A549 (cell line): ENCODE measurements around the gene RNF5. TPM values are rescaled to one million over a fixed set of nuclear protein-coding genes. Genes with fewer than 3 reads are reported as not detected.

Source experiments
- ATAC-seq, 2 experiments: fragments of 200-7000 bp in 1 of 2; fragments of >200 bp in 1 of 2; cut with Nextera tagmentation in 1 of 2; cut with Tn5 transposase in 1 of 2; 3 replicates each; pipeline versions ENCODE4 v1.8.0 to v1.9.1; 2018 to 2020; ENCODE audit warnings: mild to moderate bottlenecking in 1 of 2, moderate library complexity in 1 of 2
- CTCF ChIA-PET: fragments of 300-600 bp; sonication (Branson Sonifier 250); formaldehyde crosslinking; extraction: SDS; loops from one replicate; lab custom pipeline; 2021; ENCODE audit warnings: antibody characterized with exemption, inconsistent platforms; lab: Yijun Ruan, JAX
- POLR2A ChIA-PET: fragments of 350-600 bp; formaldehyde crosslinking; extraction: SDS; loops from one replicate; lab custom pipeline; 2021; ENCODE audit warnings: antibody characterized with exemption, inconsistent platforms; lab: Yijun Ruan, JAX
- DNase-seq, 2 experiments: peaks; one replicate each; pipeline versions ENCODE4 v3.0.0 to v3.0.0-alpha.2; 2011 to 2016; ENCODE audit warnings: low read depth in 1 of 2, low spot score in 1 of 2
- FAIRE-seq: peaks from 2 replicates; lab custom pipeline; 2011; peaks lifted over from hg19 to GRCh38; lab: Jason Lieb, UNC
- H3K27ac ChIP-seq, 2 experiments: fragments of >200 bp; sonication (Bioruptor Twin); formaldehyde crosslinking; 3 replicates each; pipeline ENCODE4 v1.5.1; 2016 to 2017
- H3K4me1 ChIP-seq: fragments of >200 bp; sonication (Bioruptor Twin); formaldehyde crosslinking; 3 replicates; pipeline ENCODE4 v1.6.1; 2016
- H3K4me2 ChIP-seq: fragments of >200 bp; sonication (Bioruptor Twin); formaldehyde crosslinking; 3 replicates; pipeline ENCODE4 v1.6.1; 2016
- H3K4me3 ChIP-seq: fragments of >200 bp; sonication (Bioruptor Twin); formaldehyde crosslinking; 3 replicates; pipeline ENCODE4 v1.5.1; 2016
- H3K9me3 ChIP-seq: fragments of >200 bp; sonication (Bioruptor Twin); formaldehyde crosslinking; 3 replicates; pipeline ENCODE4 v1.6.1; 2016
- BHLHE40 ChIP-seq: IDR thresholded peaks from 2 replicates; pipeline ENCODE4 v1.6.1; 2012; ENCODE audit warnings: low read depth, low read length, inconsistent platforms
- CBX2 ChIP-seq: fragments of 200-600 bp; sonication (generic); IDR thresholded peaks from 2 replicates; pipeline ENCODE4 v1.6.1; 2016; ENCODE audit warnings: low read depth, mild to moderate bottlenecking, borderline replicate concordance
- FOSL2 ChIP-seq, 2 experiments: fragments of 450-650 bp in 1 of 2; fragments of >200 bp in 1 of 2; sonication (Bioruptor Twin) in 1 of 2; formaldehyde crosslinking; IDR thresholded peaks; 2 replicates each; pipeline versions ENCODE4 v1.5.0 to v1.6.1; 2016 to 2020; ENCODE audit warnings: mild to moderate bottlenecking in 1 of 2, moderate library complexity in 1 of 2
- FOXS1 ChIP-seq: fragments of 250-450 bp; sonication (Bioruptor Pico); IDR thresholded peaks from 2 replicates; pipeline ENCODE4 v1.5.0; 2020; ENCODE audit warnings: mild to moderate bottlenecking, moderate library complexity
- HOXB5 ChIP-seq: fragments of 250-450 bp; sonication (Bioruptor Pico); IDR thresholded peaks from 2 replicates; pipeline ENCODE4 v1.5.0; 2020; ENCODE audit warnings: mild to moderate bottlenecking, moderate library complexity
- JUN ChIP-seq, 2 experiments: fragments of >200 bp; sonication (Bioruptor Twin); formaldehyde crosslinking; IDR thresholded peaks; 2 replicates in 1 of 2; 3 replicates in 1 of 2; pipeline ENCODE4 v1.6.1; 2016 to 2017
- KDM5A ChIP-seq: fragments of 200-600 bp; sonication (generic); IDR thresholded peaks from 2 replicates; pipeline ENCODE4 v1.6.1; 2016; ENCODE audit warnings: antibody characterized with exemption, mild to moderate bottlenecking
- NFE2L2 ChIP-seq: fragments of 150-350 bp; conservative IDR thresholded peaks from 2 replicates; pipeline ENCODE4 v1.6.1; 2014; ENCODE audit warnings: low read length
- NPAS2 ChIP-seq: fragments of 250-450 bp; sonication (Bioruptor Pico); IDR thresholded peaks from 2 replicates; pipeline ENCODE4 v1.8.0; 2022; ENCODE audit warnings: mild to moderate bottlenecking, moderate library complexity, borderline replicate concordance
- RAD21 ChIP-seq, 2 experiments: fragments of >200 bp in 1 of 2; sonication (Bioruptor Twin) in 1 of 2; formaldehyde crosslinking in 1 of 2; IDR thresholded peaks in 1 of 2; conservative IDR thresholded peaks in 1 of 2; 2 replicates in 1 of 2; 3 replicates in 1 of 2; pipeline ENCODE4 v1.6.1; 2012 to 2018; ENCODE audit warnings: inconsistent platforms in 1 of 2
- RARB ChIP-seq: fragments of 250-450 bp; sonication (Bioruptor Pico); IDR thresholded peaks from 2 replicates; pipeline ENCODE4 v1.8.0; 2021; ENCODE audit warnings: mild to moderate bottlenecking, moderate library complexity
- RCOR1 ChIP-seq: fragments of 150-350 bp; IDR thresholded peaks from 2 replicates; pipeline ENCODE4 v1.6.1; 2014; ENCODE audit warnings: antibody characterized with exemption, low read length, low read depth
- RNF2 ChIP-seq: fragments of 200-600 bp; sonication (generic); IDR thresholded peaks from 2 replicates; pipeline ENCODE4 v1.6.1; 2016; ENCODE audit warnings: low read depth, mild to moderate bottlenecking, antibody characterized with exemption, moderate library complexity, borderline replicate concordance
- SMC3 ChIP-seq: fragments of >200 bp; sonication (Bioruptor Twin); formaldehyde crosslinking; IDR thresholded peaks from 3 replicates; pipeline ENCODE4 v1.6.1; 2018; ENCODE audit warnings: inconsistent platforms
- SREBF2 ChIP-seq: fragments of 450-650 bp; IDR thresholded peaks from 2 replicates; pipeline ENCODE4 v1.6.1; 2014; ENCODE audit warnings: mild to moderate bottlenecking, moderate library complexity
- TFCP2L1 ChIP-seq: fragments of 250-450 bp; sonication (Bioruptor Pico); IDR thresholded peaks from 2 replicates; pipeline ENCODE4 v1.5.0; 2021; ENCODE audit warnings: mild to moderate bottlenecking
- TP53 ChIP-seq: fragments of 250-450 bp; sonication (Bioruptor Pico); IDR thresholded peaks from 2 replicates; pipeline ENCODE4 v1.5.0; 2021; ENCODE audit warnings: mild to moderate bottlenecking, moderate library complexity
- ZC3H11A ChIP-seq: fragments of 450-650 bp; IDR thresholded peaks from 2 replicates; pipeline ENCODE4 v1.6.1; 2014; ENCODE audit warnings: antibody characterized with exemption, mild to moderate bottlenecking
- WGBS: methylation state at CpG from one replicate; pipeline ENCODE4 v1.1.6; 2017; ENCODE audit errors: missing lambda C conversion rate; 5-methylcytosine and 5-hydroxymethylcytosine counted together
- polyA plus RNA-seq, 4 experiments: library from polyadenylated mRNA; depleted of rRNA in 3 of 4; stranded (reverse); fragments of >200 nt; fragmentation: RNase III in 1 of 4; extraction: RNeasy Plus Mini Kit Qiagen cat#74134 plus additional on column Dnase treatment in 1 of 4; gene quantifications; 2 replicates in 3 of 4; 3 replicates in 1 of 4; pipeline ENCODE4 v1.2.3, GENCODE V29; 2011 to 2017
- TF ChIP-seq, protein P1 (sequence below): fragments of >200 bp; sonication (Bioruptor Twin); formaldehyde crosslinking; IDR thresholded peaks from 2 replicates; pipeline ENCODE4 v1.6.1; 2016
- TF ChIP-seq, protein P2 (sequence below): fragments of >200 bp; sonication (Bioruptor Twin); formaldehyde crosslinking; IDR thresholded peaks from 3 replicates; pipeline ENCODE4 v1.6.1; 2016
- TF ChIP-seq, protein P3 (sequence below): IDR thresholded peaks from 2 replicates; pipeline ENCODE4 v1.6.1; 2012
- TF ChIP-seq, protein P4 (sequence below): fragments of 200-600 bp; sonication (generic); IDR thresholded peaks from 2 replicates; pipeline ENCODE4 v1.6.1; 2016; ENCODE audit warnings: antibody characterized with exemption, mild to moderate bottlenecking, moderate library complexity

RNF5 gene
- polyA plus RNA-seq, 2 of the 4 experiments (the other 2 are of a cell fraction): 54.1 to 62.7 TPM

DNA sequence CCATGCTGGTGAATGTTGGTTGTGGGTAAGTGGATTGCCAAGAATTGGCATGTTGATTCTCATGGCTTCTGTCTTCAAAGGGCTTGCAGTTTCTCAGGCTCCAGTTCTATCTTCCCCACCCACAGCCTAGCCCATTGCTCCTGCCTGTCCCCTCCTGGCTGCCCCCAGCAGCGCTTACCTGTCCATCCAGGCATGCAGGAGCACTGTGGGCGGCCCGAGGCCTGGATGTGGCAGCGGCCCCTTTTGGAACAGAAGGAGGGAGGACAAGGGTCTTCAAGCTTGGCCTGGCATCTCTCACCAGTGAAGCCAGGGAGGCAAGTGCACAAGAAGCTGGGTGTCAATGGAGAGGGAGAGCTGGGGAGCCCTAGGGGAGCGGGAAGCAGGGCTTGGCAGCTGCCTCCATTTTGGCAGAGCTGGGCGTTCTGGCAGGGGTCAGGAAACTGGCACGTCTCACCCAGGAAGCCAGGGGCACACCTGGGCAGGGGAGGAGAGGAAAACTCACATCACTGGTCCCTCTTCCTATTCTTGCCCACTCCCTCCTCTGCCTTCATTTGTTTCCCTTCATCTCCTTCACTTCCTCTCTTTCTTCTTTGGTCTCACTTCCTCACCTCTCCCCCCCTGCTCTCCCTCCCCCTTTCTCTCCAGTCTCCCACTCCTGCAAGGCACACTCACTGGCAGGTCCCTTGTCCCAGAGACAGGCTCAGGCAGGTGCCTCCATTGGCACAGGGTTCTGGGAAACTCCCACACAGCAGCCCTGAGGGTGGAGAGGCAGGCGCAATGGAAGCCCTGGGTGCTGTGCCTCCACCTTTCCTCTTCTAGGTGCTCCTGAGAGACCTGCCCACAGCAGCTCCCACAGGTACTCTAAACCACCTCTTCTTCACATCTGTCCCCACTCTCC, 44.4 kb downstream of the RNF5 start:
- H3K4me1 ChIP-seq: no peaks in the 10 kb centered on the region
- H3K4me2 ChIP-seq: no peak overlapping the region
- WGBS: 78% methylated on average over 7 of the region's 8 CpGs
- H3K27ac ChIP-seq: no peak overlapping the region
- no peak overlapping the region for H3K4me3 ChIP-seq
- ATAC-seq (no peak), FAIRE-seq (no peak), DNase-seq (no peak)
- CTCF ChIA-PET: interaction anchor here (0.8 kb wide), 1 partner anchor 147 kb away, joined by 3 read pairs; no protein-coding TSS in a partner anchor
- POLR2A ChIA-PET: no interaction called here
- TF ChIP-seq RCOR1: no peak
- TF ChIP-seq RARB (CRISPR knock-in tag): no peak
- no peak for TF ChIP-seq NPAS2 (CRISPR knock-in tag)
- no peak for TF ChIP-seq SREBF2
- no peak for TF ChIP-seq CBX2
- TF ChIP-seq FOXS1 (CRISPR knock-in tag): no peak
- TF ChIP-seq BHLHE40: no peak
- no peak for TF ChIP-seq NFE2L2
- TF ChIP-seq, protein P1, sequence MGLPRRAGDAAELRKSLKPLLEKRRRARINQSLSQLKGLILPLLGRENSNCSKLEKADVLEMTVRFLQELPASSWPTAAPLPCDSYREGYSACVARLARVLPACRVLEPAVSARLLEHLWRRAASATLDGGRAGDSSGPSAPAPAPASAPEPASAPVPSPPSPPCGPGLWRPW: no peak
- TF ChIP-seq SMC3: no peak
- TF ChIP-seq TFCP2L1 (CRISPR knock-in tag): no peak
- TF ChIP-seq, protein P2, sequence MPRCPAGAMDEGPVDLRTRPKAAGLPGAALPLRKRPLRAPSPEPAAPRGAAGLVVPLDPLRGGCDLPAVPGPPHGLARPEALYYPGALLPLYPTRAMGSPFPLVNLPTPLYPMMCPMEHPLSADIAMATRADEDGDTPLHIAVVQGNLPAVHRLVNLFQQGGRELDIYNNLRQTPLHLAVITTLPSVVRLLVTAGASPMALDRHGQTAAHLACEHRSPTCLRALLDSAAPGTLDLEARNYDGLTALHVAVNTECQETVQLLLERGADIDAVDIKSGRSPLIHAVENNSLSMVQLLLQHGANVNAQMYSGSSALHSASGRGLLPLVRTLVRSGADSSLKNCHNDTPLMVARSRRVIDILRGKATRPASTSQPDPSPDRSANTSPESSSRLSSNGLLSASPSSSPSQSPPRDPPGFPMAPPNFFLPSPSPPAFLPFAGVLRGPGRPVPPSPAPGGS: no peak
- TF ChIP-seq ZC3H11A: no peak
- TF ChIP-seq HOXB5: no peak
- no peak for TF ChIP-seq JUN (IDR thresholded peaks at IDR 0.05)
- no peak for TF ChIP-seq TP53 (CRISPR knock-in tag)
- TF ChIP-seq KDM5A: no peak
- TF ChIP-seq, all 56 proteins: peak for 0
- H3K9me3 ChIP-seq: no peaks in the 10 kb centered on the region

DNA sequence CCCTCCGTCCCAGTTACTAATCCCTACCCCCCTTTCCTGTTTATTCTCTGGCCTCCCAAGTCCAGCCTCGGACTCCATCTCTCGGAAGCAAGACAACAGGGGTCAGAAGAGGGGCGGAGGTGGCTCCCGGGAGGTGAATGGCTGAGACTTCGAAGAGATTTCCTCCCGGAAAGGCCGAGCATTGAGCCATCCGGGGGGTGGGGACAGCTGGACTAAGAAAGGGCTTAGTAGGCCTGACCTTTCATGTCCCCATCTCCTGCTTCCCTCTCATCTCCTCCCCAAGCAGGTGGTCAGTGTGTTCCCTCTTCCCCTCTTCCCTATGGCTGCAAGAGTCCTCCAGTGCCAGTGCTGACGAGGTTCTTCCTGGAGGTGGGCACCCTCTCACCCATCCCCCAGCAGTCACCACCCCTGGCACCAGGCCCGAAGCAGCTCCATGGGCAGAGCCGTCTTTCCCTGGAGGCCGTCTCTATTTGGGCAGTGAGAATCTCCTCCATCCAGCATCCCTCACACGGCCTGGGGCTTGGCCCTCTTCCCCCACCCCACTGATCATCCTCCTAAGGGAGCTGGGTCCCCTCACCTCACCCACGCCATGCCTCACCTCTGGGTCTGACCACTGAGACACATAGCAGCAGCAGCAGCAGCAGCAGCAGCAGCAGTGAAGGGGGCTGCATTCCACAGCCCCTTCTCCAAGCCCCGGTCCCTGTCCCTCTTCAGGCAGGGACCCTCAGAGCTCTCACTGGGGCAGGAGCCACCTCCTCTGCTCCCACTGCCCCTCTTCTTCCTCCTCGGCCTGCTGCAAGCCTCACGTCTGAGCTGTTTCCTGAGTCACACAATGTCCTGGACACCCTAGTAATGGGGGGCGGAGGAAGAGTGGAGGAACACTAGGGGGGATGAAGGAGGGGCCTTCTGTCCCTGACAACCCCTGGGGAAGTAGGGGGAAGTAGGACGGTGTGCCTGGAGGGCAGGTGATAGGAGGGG, 45.3 kb downstream of the RNF5 start, which contains the start of gene NOTCH4:
NOTCH4 (minus strand) TSS at position 810 of the 978 bp plus-strand sequence; CDS start at position 671, 139 bp downstream.
- POLR2A ChIA-PET: no interaction called here
- ATAC-seq (no peak), FAIRE-seq (no peak), DNase-seq (no peak)
- Histone ChIP-seq H3K4me2 (no peak within 1 kb of the TSS), H3K4me1 (no peaks in the 10 kb centered on the region), H3K4me3 (no peak within 1 kb of the TSS), H3K27ac (no peak within 1 kb of the TSS), H3K9me3 (no peaks in the 10 kb centered on the region)
- WGBS: 53% methylated on average over 17 of the region's 20 CpGs
- CTCF ChIA-PET: no interaction called here
- no peak for TF ChIP-seq RNF2
- TF ChIP-seq TFCP2L1 (CRISPR knock-in tag): no peak
- TF ChIP-seq, protein P3, sequence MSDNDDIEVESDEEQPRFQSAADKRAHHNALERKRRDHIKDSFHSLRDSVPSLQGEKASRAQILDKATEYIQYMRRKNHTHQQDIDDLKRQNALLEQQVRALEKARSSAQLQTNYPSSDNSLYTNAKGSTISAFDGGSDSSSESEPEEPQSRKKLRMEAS: no peak
- no peak for TF ChIP-seq RAD21 (conservative IDR thresholded peaks at IDR 0.05 in 1 of 2, IDR thresholded peaks at IDR 0.05 in 1 of 2)
- TF ChIP-seq FOSL2 (IDR thresholded peaks at IDR 0.05): no peak
- TF ChIP-seq FOSL2 (CRISPR knock-in tag; IDR thresholded peaks at IDR 0.05): no peak
- TF ChIP-seq NFE2L2: no peak
- TF ChIP-seq, protein P4, sequence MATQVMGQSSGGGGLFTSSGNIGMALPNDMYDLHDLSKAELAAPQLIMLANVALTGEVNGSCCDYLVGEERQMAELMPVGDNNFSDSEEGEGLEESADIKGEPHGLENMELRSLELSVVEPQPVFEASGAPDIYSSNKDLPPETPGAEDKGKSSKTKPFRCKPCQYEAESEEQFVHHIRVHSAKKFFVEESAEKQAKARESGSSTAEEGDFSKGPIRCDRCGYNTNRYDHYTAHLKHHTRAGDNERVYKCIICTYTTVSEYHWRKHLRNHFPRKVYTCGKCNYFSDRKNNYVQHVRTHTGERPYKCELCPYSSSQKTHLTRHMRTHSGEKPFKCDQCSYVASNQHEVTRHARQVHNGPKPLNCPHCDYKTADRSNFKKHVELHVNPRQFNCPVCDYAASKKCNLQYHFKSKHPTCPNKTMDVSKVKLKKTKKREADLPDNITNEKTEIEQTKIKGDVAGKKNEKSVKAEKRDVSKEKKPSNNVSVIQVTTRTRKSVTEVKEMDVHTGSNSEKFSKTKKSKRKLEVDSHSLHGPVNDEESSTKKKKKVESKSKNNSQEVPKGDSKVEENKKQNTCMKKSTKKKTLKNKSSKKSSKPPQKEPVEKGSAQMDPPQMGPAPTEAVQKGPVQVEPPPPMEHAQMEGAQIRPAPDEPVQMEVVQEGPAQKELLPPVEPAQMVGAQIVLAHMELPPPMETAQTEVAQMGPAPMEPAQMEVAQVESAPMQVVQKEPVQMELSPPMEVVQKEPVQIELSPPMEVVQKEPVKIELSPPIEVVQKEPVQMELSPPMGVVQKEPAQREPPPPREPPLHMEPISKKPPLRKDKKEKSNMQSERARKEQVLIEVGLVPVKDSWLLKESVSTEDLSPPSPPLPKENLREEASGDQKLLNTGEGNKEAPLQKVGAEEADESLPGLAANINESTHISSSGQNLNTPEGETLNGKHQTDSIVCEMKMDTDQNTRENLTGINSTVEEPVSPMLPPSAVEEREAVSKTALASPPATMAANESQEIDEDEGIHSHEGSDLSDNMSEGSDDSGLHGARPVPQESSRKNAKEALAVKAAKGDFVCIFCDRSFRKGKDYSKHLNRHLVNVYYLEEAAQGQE: no peak
